HG02981 (cell line): ENCODE measurements around the gene SLC16A8.

ENCODE experiments used
- ATAC-seq: cut with Tn5 transposase; IDR thresholded peaks from one replicate; pipeline ENCODE4 v1.9.1; 2021; ENCODE audit warnings: mild to moderate bottlenecking, moderate library complexity; ENCODE audit not compliant: unreplicated experiment

The SLC16A8 gene

DNA sequence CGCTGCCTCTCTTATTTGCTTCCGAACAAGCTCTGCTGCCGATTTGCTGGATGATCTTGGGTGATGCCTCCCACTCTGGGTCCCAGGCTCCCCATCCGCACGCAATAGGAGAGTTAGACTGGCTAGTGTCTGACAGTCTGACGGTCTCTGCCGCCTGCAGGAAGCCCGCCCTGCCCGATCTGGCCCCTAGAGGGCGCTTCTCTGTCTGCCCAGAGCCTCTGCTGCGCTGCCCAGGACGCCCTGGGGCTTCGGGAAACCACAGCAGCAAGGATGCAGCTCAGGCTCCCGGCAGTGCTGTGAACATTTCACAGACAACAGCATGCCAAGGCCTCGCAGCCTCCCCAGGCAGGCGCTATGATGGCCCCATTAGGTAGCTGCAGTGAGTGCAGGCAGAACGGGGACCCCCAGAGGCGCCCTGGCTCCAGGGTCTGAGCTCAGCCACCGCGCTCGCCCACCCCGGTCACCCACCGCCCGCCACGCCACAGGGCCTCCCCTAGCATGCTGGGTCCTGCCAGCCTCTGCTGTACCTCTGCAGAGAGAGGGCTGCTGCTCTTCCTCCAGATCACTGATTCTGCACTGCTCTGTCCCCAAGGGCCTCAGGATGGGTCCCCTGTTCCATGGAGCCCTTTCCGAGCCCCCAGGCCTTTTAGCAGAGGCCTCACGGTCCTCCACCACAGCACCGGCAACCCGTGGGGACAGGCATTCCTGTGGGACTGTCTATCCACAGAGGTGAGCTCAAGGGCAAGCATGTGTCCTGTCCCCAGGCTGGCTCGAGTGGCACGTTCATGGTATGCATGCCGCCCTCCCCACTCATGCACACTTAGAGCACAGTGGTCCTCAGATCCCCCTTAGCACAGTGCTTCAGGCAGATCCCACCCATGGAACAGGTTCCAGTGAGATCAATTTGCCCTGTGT, 30.8 kb upstream of the SLC16A8 start:
- ATAC-seq: no peak

DNA sequence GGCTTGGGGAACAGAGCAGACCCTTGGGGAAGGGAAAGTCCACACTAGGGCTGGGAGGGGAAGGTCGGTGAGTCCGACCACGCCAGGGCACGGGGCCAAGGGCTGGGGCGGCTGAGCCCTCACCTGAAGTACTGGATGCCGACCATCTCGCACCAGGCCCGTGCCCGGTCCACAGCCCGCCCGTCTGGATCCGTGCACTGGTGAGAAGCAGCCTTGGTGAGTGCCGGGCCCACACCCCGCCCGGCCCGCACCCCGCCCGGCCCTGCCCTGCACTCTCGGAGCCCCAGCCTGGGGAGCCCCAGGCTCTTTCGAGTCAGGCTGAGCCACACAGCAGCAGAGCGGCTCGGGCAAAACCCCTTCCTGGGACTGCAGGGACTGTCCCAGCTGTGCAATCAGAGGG, 28.4 kb upstream of the SLC16A8 start:
- no peak for ATAC-seq

DNA sequence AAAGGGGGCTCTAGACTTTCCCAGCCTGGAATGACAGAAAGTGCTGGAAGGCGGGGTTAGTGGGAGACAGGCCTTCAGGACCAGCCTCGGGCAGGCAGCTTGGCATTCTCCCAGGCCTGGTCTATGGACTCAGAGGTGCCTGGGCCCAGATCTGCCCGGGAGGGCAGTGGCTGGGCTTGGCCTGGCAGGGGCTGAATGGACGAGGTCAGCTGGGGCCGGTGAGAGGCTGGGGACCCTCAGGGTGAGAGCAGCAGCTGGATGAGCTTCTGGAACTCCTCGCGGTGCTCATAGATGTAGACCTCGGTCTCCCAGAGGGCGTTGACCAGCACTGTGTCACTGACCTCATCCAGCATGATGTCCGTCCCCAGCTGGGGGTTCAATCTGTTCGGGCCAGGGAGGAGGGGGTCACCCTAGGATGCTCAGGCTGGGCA, 28.0 kb upstream of the SLC16A8 start:
- ATAC-seq: no peak

DNA sequence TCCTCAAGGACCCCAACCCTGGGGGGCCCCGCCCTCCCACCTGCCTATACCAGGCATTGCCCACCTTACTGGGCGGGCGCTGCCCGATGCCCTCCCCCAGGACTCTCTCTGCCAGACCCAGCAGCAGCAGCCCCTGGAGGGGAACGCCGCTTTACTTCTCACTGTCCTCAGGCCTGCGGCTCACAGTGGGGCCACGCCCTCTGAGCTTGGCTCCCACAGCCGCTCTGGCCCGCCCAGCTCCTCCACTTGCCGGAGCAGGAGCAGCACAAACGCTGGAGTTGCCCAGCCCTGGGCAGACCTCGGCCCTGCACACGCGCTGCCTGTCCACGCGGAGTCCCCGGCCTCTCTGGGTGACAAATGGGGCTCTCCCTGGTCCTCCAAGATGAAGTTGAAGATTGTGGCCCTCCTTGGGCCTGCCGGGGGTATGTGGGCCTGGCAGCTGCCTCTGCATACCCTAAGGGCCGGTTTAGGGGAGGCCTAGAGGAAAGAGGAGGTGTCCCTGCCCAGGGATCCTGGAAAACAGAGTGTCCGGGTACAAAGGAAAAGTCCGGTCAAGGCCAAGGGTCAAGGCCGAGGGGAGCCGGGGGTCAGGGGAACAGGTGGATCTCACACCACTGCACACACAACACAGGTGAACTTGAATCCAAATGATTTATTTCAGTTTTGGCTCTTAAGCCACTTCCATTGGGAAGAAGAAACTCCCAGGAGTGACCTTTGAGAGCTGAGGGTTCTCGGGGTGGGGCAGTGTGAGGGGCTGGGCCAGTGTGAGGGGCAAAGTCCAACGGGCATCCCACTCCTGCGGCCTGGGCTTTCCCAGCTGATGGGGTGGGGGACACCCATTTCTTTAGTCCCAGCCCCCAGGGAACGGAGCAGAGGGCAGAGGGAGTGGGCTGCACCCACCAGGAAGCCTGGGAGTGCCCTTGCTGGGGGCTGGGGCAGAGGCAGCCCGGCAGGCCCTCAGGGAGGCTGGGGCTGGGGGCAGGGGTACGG, 27.2 kb upstream of the SLC16A8 start:
- ATAC-seq: no peak

DNA sequence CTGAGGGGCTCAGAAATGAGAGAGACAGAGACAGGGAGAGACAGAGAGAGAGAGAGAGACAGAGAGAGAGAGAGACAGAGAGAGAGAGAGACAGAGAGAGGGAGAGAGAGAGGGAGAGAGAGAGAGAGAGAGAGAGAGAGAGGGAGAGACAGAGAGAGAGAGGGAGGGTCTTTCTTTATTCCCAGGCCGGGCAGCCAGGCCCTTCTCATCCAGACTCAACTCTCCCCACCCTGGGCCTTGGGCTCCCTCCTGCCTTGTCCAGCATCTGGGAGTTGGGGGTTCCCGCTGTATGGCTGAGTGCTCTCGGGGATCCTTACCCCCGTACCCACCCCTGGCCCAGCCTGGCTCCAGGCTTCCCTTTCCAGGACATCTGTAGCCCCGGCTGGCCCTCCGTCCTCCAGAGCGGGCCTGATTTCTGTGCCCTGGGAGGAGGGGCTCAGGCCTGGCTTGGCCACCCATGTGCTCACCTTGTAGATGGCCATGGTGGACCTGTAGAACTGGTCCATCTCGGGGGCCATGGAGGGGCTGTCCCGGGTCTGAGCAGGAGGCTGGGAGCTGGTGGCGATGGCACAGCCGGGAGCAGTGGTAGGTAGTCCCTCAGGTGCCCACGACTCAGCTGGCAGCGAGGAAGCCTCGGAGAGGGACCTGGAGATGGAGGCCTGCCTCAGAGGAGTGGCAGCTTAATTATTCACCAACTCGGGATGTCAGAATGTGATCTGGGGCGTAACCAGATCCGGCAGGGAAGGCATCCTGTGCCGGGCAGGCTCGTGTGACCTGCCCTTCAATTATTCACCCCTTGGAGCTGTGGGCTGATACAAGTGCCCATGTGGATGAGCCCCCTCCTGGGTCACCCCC, 26.3 kb upstream of the SLC16A8 start, which contains the start of gene BAIAP2L2:
Gene BAIAP2L2 (minus strand): TSS at position 677 of the 855 bp plus-strand sequence. CDS start 159 bp downstream, at position 518.
- ATAC-seq: no peak

DNA sequence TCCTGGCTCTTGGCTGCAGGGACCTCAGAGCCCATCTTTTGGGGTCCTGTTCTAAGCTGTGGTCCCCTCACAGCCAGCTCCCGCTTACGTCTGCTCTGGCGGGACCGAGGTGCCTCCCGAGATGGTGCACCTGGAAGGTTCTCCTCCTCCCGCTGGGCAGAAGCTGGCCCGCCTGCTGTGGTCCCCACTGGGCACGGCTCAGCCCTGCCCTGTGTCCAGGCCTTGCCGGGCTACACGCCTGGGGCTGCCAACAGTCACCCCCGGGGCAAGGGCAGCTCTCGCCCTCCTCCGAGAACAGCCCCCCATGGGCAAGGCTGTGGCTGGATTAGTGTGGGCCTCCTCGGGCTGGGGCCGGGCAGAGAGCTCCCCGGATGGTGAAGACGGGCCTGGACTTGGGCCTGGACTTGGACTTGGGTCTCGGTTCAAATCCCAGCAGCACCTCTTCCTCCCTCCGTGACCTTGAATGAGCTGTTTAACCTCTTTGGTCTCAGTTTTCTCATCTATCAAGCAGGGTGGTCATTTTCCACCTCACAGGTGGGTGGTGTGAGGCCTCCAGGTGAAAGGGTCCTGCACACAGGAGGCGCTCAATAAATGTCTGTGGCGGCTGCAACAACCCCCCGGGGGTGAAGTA, 25.5 kb upstream of the SLC16A8 start:
- ATAC-seq: no peak

DNA sequence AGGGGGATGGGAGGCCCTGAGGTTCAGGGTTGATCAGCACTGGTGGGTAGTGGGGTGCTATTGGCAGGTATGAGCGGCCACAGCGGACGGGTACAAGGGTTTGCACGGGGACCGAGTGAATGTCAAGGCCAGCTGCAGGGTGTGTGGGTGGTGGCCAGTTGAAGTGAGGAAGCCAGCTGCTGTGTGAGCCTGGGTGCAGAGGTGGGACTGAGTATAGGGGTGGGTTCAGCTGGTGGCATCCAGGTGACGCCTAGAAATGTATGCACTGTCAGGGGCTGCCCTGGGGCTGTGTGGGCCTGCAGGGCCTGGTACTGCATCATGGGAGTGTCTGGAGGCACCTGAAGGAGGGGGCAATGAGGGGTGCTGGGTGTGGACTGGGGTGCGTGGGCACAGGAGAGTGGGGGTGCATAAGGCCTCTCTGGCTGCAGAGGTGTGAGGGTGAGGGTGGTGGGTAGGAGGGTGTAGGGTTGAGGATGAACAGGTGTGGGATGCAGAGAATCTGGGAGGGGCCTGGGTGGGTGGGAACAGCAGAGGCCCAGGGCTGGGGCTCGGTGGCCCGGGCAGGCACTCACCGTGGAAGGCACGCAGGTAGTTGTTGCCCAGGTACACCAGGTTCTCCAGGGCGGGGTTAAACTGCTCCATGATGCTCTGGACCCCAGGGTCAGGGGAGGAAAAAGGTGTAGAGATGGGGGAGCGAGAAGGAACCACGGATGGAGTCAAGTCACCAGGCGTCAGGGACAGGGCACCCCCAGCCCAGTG, 24.8 kb upstream of the SLC16A8 start:
- ATAC-seq: no peak

DNA sequence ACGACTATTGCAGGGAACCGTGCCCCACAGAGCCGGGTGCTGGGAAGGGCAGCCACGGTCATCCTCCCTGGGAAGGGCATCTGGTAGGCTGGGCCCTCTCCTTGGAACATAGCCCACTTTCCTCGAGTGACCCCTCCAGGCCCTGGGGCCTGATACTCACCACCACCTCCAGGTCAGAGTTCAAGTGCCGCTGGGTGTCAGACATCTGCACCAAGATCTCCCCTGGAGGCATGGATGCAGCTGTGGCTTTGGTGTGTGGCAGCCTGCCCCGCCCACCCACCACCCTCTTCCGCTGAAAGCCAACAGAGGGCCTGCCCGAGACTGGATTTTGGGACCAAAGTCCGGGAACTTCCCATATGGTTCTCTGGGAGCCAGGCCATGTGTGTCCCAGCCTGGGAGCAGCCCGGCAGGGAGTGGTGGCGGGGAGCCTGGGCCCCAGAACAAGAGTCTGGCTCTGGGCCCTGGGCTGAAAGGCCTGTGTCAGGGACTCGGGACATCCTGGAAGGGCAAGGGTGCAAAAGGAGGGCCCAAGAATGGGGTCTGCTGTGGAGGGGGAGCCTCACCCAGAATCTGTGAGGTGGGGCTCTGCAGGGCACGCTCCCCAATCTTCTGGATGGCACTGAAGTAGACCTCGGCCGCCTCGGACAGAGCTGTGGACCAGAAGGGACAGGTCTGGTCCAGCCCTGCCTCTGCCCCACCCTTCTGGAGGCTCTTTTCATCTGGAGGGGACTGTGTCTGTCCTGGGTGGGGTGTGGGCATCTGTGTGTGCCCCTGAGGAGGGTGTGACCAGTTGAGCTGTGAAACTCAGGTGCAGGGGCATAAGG, 23.9 kb upstream of the SLC16A8 start:
- no peak for ATAC-seq

DNA sequence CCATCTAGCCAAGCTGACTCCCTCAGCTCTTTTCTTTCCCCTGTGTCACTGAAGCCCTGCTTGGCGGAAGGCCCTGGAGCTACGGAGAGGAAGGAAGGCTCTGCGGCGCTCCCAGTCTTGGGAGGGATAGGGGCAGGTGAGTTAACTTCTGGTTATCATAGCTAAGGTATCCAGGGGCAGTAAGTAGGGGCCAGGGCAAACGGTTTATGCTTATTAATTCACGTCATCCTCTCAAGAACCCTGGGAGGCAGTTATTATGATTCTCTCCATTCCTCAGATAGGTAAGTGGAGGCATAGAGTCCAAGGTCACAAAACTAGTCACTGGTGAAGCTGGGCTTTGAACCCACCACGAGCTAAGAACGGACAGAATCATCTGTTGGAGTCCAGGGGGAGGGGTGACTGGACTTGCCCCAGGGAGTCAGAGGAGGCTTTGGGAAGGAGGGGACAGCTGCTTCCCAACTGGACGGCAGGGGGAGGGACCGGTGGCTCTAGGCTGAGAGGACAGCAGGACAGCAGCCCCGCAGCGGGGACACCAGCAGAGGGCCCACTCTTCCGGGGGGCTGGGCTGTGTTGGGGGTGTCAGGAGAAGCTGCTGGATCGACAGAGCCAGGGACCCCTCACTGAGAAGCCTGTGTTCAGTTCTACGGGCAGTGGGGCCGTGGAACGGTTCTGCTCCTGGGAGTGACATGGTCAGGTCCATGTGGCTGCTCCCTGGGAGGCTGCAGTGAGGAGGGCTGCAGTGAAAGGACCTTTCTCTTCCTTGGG, 23.0 kb upstream of the SLC16A8 start:
- no peak for ATAC-seq

DNA sequence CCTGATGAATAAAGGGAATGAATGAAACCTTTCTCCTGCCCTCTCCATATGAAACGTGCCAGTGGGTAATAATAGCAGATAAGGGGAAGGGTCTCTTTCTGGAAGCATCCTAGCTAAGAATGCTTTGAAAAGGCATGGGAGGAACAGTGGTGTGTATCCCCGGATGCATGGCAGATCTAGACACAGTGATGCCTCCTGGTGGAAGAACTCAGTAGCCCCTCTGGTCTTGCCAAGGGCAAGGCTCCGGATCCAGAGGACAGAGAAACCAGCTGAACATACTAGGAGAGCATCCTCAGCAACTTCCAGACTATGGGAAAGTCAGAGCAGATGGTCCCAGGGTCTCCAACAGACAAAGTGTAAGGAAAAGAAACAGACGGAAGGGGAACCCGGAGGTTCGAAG, 20.1 kb upstream of the SLC16A8 start:
- no peak for ATAC-seq

DNA sequence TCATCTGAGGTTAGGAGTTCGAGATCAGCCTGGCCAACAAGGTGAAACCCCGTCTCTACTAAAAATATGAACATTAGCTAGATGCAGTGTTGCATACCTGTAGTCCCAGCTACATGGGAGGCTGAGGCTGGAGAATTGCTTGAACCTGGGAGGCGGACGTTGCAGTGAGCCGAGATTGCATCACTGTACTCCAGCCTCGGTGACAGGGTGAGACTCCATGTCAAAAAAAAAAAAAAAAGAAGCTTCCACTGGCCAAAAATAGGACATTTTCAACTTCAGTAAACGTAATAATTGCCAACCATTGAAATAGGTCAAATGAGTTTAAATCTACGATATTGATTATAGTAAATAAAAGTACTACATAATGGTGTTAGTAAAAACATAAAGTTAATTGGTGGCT, 19.7 kb upstream of the SLC16A8 start:
- no peak for ATAC-seq

DNA sequence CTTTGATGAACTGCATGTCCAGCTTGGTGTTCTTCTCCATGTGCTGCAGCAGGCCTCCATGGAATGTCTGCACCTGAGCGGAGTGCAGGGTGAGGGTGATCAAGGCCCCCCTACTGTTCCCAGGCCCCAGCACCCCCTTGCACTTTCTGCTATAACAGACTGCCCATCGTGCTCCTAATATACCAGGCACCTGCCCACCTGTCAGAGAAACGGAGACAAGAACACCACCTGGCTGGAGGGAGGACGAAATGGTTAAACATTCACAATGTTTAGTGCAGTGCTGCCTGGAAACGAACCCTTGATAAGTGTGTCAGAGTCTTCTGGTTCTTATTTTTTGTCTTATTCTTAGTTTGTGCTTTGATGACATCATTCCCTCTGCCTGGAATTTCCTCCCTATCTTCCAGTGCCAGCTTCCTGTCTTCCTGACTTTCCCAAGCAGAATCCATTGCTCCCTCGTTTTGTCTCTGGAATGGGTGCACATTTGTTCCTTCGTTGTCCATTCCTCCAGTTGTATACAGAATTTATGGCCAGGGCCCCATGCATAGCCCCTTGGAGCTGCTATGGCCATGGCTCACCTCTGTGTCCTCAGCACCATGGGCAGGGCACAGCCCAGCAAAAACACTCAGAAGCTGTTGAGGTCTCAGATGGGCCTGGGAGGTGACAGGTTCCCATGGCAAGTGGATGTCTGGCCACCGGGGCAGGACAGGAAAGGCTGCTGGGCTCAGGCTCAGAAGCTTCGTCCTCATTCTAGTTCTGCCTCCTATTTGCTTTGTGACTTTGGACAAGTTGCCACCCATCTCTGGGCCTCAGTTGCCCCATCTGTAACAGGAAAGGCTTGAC, 14.6 kb upstream of the SLC16A8 start:
- no peak for ATAC-seq

DNA sequence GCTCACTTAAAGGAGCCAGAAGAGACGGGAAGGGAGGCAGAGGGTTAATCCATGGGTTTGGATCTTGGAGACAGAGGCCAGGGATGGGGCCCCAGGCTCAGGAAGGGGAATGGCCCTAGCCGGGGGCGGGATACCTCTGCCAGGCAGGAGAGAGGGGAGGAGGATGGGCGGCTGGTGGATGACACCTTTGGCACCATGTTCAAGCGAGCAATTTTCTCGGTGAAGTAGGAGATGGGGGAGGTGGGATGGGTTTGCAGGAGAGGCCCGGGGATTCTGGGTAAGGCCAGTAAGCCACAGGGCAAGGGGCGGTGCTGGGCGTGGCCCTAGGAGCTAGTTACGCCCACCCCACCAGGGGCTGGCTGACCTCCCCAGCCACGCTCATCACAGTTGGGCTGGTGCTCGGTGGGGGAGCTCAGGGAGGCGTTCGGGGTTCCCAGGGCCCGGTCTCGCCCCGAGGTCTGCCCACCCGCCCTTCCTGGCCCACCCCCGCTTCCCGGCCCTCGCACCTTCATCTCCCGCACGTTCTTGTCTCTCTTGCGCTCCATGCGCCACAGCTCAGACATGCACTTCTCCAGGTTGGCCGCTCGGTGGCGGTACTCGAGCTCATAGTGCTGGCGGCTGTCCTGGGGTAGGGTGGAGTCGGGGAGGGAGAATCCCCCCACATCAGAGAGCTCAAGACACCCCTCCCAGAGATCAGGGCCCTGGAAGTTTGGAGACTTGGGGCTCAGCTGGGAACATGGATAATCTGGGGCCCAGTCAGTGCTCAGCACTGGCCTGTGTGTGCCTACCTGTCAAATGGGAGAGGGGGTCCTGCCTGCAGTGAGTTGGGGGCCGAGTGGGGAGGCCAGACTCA, 13.8 kb upstream of the SLC16A8 start:
- ATAC-seq: no peak

DNA sequence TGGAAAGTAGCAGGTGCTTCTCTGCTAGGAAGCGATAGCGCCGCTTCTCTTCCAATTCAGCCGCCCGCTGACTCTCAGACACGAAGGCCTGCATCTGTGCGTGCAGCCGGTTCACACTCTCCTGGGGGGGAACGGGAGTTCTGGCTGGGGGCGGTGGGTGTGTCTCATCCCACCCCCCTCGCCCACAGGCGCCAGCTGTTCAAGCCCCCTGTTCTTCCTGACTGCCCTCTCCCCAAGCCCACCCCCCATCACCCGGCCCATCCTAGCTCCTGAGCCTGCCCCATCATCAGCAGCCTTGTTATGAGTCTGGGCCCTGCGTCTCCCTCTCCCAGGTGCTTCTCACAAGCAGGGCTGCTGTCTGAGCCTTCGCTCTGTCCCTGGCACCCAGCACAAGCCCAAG, 13.1 kb upstream of the SLC16A8 start:
- no peak for ATAC-seq

DNA sequence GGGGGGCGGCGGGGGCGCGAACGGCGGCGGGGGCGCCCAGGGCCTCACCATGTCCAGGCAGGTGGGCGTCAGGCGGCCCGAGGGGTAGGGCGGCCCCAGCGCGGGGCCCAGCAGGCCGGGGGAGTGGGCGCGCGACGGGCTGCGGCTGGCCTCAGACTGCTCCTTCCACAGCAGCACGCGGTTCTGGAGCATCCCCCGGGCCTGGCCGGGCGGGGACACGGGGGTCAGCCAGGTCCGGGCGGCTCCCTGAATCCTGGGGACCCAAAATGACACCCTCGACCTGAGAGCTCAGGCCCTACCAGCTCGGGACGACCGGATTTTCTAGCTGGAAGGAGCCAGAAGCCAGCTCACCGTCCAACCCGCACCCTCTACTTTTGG, 5.5 kb upstream of the SLC16A8 start:
- no peak for ATAC-seq
